PFSK-1 (cell line): Measurements from ENCODE around the gene RABL2A.

Experiments
- FOXP2 ChIP-seq: optimal IDR thresholded peaks from 2 replicates; pipeline ENCODE3; 2011; ENCODE audit warnings: borderline replicate concordance, control low read depth, inconsistent platforms; ENCODE audit not compliant: insufficient read depth; ENCODE audit errors: extremely low read length, extremely low read depth
- POLR2AphosphoS5 ChIP-seq: IDR thresholded peaks from 2 replicates; pipeline ENCODE4 v1.6.1; 2012; ENCODE audit warnings: low read depth, mild to moderate bottlenecking, control low read depth, low read length, moderate library complexity
- SIN3A ChIP-seq: IDR thresholded peaks from 2 replicates; pipeline ENCODE4 v1.6.1; 2012; ENCODE audit warnings: mild to moderate bottlenecking, low read length, moderate library complexity, borderline replicate concordance; ENCODE audit not compliant: insufficient read depth
- TAF1 ChIP-seq: IDR thresholded peaks from 2 replicates; pipeline ENCODE4 v1.6.1; 2012; ENCODE audit warnings: low read length, control low read depth, borderline replicate concordance; ENCODE audit not compliant: insufficient read depth
- TF ChIP-seq, protein P1 (sequence below), 2 experiments: IDR thresholded peaks; 2 replicates each; pipeline versions ENCODE4 v1.6.1 to v1.8.0; 2011 to 2012; ENCODE audit warnings: low read depth in 2 of 2, low read length in 2 of 2, control low read depth in 1 of 2, inconsistent platforms in 1 of 2, mild to moderate bottlenecking in 1 of 2, moderate library complexity in 1 of 2; ENCODE audit not compliant: insufficient read depth in 1 of 2

Gene RABL2A

DNA sequence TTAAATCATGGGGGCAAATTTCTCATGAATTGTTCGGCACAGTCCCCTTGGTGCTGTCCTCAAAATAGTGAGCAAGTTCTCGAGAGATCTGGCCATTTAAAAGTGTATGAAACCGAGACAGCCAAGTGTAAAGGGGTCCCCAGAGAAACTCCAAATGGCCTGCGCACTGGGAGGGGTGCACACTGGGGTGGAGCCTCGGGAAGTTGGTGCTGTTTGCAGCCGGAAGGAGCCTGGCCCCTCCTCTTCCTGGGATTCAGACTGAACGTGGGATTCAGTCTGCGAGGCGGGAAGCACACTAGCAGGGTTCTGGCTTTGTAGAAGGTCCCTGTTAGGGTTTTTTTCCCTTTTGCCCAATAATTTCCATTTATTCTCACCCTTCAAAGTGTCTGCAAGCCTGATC, 48.8 kb downstream of the RABL2A start:
- TF ChIP-seq, protein P1, sequence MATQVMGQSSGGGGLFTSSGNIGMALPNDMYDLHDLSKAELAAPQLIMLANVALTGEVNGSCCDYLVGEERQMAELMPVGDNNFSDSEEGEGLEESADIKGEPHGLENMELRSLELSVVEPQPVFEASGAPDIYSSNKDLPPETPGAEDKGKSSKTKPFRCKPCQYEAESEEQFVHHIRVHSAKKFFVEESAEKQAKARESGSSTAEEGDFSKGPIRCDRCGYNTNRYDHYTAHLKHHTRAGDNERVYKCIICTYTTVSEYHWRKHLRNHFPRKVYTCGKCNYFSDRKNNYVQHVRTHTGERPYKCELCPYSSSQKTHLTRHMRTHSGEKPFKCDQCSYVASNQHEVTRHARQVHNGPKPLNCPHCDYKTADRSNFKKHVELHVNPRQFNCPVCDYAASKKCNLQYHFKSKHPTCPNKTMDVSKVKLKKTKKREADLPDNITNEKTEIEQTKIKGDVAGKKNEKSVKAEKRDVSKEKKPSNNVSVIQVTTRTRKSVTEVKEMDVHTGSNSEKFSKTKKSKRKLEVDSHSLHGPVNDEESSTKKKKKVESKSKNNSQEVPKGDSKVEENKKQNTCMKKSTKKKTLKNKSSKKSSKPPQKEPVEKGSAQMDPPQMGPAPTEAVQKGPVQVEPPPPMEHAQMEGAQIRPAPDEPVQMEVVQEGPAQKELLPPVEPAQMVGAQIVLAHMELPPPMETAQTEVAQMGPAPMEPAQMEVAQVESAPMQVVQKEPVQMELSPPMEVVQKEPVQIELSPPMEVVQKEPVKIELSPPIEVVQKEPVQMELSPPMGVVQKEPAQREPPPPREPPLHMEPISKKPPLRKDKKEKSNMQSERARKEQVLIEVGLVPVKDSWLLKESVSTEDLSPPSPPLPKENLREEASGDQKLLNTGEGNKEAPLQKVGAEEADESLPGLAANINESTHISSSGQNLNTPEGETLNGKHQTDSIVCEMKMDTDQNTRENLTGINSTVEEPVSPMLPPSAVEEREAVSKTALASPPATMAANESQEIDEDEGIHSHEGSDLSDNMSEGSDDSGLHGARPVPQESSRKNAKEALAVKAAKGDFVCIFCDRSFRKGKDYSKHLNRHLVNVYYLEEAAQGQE (IDR thresholded peaks at IDR 0.05; ENCODE audit: insufficient read depth in 1 of 2, low read depth in 2 of 2, low read length in 2 of 2), result no peak
- TF ChIP-seq TAF1 (no peak), POLR2AphosphoS5 (no peak), FOXP2 (no peak), SIN3A (no peak)

- TF ChIP-seq, protein P1 (IDR thresholded peaks at IDR 0.05; ENCODE audit: insufficient read depth in 1 of 2, low read depth in 2 of 2, low read length in 2 of 2), result no peak
- TF ChIP-seq SIN3A, result no peak
- no peak for TF ChIP-seq TAF1
- no peak for TF ChIP-seq POLR2AphosphoS5
- no peak for TF ChIP-seq FOXP2
Observed at GRCh38 chr2:113676623-113677266, 49.7 kb downstream of the RABL2A start.

DNA sequence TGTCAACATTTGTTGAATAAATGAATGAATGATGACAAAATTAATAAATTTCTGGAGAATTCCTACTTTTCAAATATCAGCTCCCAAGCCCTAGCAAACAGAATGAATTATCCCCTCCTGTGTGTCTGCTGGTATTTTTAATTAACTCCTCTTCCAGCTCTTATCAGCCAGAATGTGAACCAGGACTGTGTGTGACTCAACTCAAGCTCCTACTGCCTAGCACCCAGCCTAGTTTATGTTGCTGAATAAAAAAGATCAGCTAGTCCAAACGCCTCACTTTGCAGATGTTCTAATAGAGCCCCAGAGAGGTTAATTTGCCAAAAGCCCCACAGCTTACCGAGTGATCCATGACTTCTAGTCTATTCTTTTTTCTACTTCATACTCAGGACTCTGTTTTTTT, 50.3 kb downstream of the RABL2A start:
- TF ChIP-seq TAF1, result no peak
- TF ChIP-seq POLR2AphosphoS5, result no peak
- TF ChIP-seq FOXP2, result no peak
- no peak for TF ChIP-seq SIN3A
- TF ChIP-seq, protein P1 (IDR thresholded peaks at IDR 0.05; ENCODE audit: insufficient read depth in 1 of 2, low read depth in 2 of 2, low read length in 2 of 2), result no peak

DNA sequence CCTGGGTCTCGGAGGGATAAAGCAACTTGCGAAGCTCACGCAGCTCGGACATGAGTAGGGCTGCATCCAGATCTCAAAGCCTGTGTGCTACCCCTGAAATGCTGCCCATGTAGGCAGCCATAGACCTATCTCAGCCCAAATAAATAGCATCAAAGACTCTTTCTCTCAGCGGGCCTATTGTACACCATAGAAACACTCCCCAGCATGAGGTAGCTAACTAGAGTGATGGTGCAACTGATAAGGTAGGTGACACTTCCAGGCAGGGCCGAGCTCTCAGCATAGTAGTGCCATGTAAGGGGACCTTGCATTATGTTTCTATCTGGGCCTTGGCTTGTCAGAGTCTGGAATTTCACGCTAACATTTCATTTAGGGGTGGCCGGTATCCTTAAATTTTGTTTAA, 52.4 kb downstream of the RABL2A start:
- TF ChIP-seq POLR2AphosphoS5 (no peak), SIN3A (no peak)

GRCh38 chr2:113685471-113685870, 58.4 kb downstream of the RABL2A start:
- no peak for TF ChIP-seq FOXP2
- no peak for TF ChIP-seq POLR2AphosphoS5
- TF ChIP-seq TAF1, result no peak
- TF ChIP-seq SIN3A, result no peak
- TF ChIP-seq, protein P1 (IDR thresholded peaks at IDR 0.05; ENCODE audit: insufficient read depth in 1 of 2, low read depth in 2 of 2, low read length in 2 of 2), result no peak
